ENCODE measurements around the gene TCF4. TPM values are rescaled to one million over a fixed set of nuclear protein-coding genes. Genes with fewer than 3 reads are reported as not detected.

TCF4 gene
- polyA plus RNA-seq, 1 of the 3 experiments (the other 2 are of a cell fraction) = 39.1 TPM

DNA sequence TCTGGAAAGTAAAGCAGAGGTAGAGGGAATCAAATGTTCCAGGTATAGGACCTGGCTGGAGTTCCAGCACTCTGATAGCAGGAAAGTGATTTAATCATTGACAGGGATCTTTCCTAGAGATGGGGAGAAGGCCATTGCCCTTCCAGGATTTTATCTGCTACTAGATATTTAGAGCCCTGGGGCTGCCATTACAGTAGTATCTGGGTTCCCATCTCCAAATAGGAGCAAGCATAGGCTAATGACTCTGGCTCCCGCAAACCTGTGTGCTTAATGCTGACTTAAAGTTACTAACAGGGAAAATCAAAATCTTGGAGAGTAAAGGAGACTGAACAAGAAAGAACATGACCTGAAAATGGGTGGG, 331.1 kb downstream of the TCF4 start:
- H2AFZ ChIP-seq (ENCODE audit: low read depth) = no peak overlapping the region
- H3K9ac ChIP-seq = peak overlapping the region; percentile 14; the same call in 1 of the 2 replicates
- DNase-seq = no peak
- H3K4me2 ChIP-seq = peak overlapping the region; percentile 17
- H3K79me2 ChIP-seq (ENCODE audit: insufficient read depth) = peaks cover 32% of the 10 kb centered on the region; the same call in 1 of the 2 replicates
- POLR2A ChIA-PET = no interaction called here
- H3F3A ChIP-seq (replicated peaks; ENCODE audit: insufficient read depth) = peaks cover 50% of the 10 kb centered on the region
- H3K27ac ChIP-seq (ENCODE audit: low read depth in 2 of 2, low read length in 1 of 2) = peak overlapping the region; percentile 60 to 90
- peaks cover 78 to 95% of the 10 kb centered on the region in 2 experiments for H3K36me3 ChIP-seq (replicated peaks in 1 of 2; ENCODE audit: control insufficient read depth in 1 of 2, insufficient read depth in 2 of 2, low read length in 1 of 2)
- H4K20me1 ChIP-seq (ENCODE audit: insufficient read depth) = no peaks in the 10 kb centered on the region
- H3K4me1 ChIP-seq (ENCODE audit: control insufficient read depth in 1 of 2, insufficient read depth in 2 of 2, low read depth in 1 of 2, low read length in 1 of 2) = peaks cover 28 to 31% of the 10 kb centered on the region in 2 experiments; a peak in 3 of 4 replicates
- WGBS (ENCODE audit: low lambda C conversion rate) = 56% methylated on average over 1 of the region's 1 CpG
- CTCF ChIA-PET = interaction anchor here (0.9 to 4.2 kb wide), 4 partner anchors 11 to 68 kb away, joined by 3 to 15 read pairs (median 4); no protein-coding TSS in a partner anchor
- H3K9me3 ChIP-seq = no peaks in the 10 kb centered on the region
- no peaks in the 10 kb centered on the region for H3K27me3 ChIP-seq (ENCODE audit: insufficient read depth)
- no peak overlapping the region for H3K4me3 ChIP-seq (ENCODE audit: low read depth in 2 of 2, low read length in 1 of 2)
- no peaks in the 10 kb centered on the region for H3K9me2 ChIP-seq
- peak; percentile 55 for TF ChIP-seq CHD2 (IDR thresholded peaks at IDR 0.05; ENCODE audit: low read length, partially characterized antibody)
- no peak for TF ChIP-seq SIN3A (IDR thresholded peaks at IDR 0.05; ENCODE audit: borderline replicate concordance, low read depth, low read length)
- TF ChIP-seq YY1 (IDR thresholded peaks at IDR 0.05; ENCODE audit: low read depth) = no peak
- TF ChIP-seq, protein P1, sequence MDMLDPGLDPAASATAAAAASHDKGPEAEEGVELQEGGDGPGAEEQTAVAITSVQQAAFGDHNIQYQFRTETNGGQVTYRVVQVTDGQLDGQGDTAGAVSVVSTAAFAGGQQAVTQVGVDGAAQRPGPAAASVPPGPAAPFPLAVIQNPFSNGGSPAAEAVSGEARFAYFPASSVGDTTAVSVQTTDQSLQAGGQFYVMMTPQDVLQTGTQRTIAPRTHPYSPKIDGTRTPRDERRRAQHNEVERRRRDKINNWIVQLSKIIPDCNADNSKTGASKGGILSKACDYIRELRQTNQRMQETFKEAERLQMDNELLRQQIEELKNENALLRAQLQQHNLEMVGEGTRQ (IDR thresholded peaks at IDR 0.05; ENCODE audit: borderline replicate concordance, low read depth, low read length) = no peak
- TF ChIP-seq, protein P2, sequence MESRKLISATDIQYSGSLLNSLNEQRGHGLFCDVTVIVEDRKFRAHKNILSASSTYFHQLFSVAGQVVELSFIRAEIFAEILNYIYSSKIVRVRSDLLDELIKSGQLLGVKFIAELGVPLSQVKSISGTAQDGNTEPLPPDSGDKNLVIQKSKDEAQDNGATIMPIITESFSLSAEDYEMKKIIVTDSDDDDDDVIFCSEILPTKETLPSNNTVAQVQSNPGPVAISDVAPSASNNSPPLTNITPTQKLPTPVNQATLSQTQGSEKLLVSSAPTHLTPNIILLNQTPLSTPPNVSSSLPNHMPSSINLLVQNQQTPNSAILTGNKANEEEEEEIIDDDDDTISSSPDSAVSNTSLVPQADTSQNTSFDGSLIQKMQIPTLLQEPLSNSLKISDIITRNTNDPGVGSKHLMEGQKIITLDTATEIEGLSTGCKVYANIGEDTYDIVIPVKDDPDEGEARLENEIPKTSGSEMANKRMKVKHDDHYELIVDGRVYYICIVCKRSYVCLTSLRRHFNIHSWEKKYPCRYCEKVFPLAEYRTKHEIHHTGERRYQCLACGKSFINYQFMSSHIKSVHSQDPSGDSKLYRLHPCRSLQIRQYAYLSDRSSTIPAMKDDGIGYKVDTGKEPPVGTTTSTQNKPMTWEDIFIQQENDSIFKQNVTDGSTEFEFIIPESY (IDR thresholded peaks at IDR 0.05; ENCODE audit: borderline replicate concordance, low read depth) = no peak
- no peak for TF ChIP-seq EZH2phosphoT487 (IDR thresholded peaks at IDR 0.05; ENCODE audit: borderline replicate concordance, low read depth)
- no peak for TF ChIP-seq RXRA (IDR thresholded peaks at IDR 0.05; ENCODE audit: borderline replicate concordance, low read depth)
- TF ChIP-seq FOXJ3 (CRISPR knock-in tag; IDR thresholded peaks at IDR 0.05) = no peak
- no peak for TF ChIP-seq MXI1 (IDR thresholded peaks at IDR 0.05; ENCODE audit: low read depth, low read length)
- peak in 1 of 2 experiments; percentile 77; a peak in 2 of 4 replicates for TF ChIP-seq EP300 (IDR thresholded peaks at IDR 0.05; ENCODE audit: borderline replicate concordance in 1 of 2, low read depth in 1 of 2, low read length in 1 of 2)
- TF ChIP-seq FOSL2 (IDR thresholded peaks at IDR 0.05; ENCODE audit: borderline replicate concordance, low read depth) = no peak
- no peak for TF ChIP-seq FOXM1 (IDR thresholded peaks at IDR 0.05; ENCODE audit: low read depth)
- TF ChIP-seq, protein P3, sequence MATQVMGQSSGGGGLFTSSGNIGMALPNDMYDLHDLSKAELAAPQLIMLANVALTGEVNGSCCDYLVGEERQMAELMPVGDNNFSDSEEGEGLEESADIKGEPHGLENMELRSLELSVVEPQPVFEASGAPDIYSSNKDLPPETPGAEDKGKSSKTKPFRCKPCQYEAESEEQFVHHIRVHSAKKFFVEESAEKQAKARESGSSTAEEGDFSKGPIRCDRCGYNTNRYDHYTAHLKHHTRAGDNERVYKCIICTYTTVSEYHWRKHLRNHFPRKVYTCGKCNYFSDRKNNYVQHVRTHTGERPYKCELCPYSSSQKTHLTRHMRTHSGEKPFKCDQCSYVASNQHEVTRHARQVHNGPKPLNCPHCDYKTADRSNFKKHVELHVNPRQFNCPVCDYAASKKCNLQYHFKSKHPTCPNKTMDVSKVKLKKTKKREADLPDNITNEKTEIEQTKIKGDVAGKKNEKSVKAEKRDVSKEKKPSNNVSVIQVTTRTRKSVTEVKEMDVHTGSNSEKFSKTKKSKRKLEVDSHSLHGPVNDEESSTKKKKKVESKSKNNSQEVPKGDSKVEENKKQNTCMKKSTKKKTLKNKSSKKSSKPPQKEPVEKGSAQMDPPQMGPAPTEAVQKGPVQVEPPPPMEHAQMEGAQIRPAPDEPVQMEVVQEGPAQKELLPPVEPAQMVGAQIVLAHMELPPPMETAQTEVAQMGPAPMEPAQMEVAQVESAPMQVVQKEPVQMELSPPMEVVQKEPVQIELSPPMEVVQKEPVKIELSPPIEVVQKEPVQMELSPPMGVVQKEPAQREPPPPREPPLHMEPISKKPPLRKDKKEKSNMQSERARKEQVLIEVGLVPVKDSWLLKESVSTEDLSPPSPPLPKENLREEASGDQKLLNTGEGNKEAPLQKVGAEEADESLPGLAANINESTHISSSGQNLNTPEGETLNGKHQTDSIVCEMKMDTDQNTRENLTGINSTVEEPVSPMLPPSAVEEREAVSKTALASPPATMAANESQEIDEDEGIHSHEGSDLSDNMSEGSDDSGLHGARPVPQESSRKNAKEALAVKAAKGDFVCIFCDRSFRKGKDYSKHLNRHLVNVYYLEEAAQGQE (IDR thresholded peaks at IDR 0.05; ENCODE audit: low read depth, low read length) = no peak
- TF ChIP-seq NFIC (IDR thresholded peaks at IDR 0.05; ENCODE audit: borderline replicate concordance) = no peak
- no peak for TF ChIP-seq SMC3 (IDR thresholded peaks at IDR 0.05; ENCODE audit: low read depth, low read length)
- TF ChIP-seq JUND (IDR thresholded peaks at IDR 0.05) = no peak
- TF ChIP-seq RCOR1 (IDR thresholded peaks at IDR 0.05; ENCODE audit: low read length) = peak; percentile 72
- TF ChIP-seq NRF1 (IDR thresholded peaks at IDR 0.05; ENCODE audit: low read depth, low read length) = no peak
- peak; percentile 92 for TF ChIP-seq GATA2 (CRISPR knock-in tag; IDR thresholded peaks at IDR 0.05)
- TF ChIP-seq, protein P4, sequence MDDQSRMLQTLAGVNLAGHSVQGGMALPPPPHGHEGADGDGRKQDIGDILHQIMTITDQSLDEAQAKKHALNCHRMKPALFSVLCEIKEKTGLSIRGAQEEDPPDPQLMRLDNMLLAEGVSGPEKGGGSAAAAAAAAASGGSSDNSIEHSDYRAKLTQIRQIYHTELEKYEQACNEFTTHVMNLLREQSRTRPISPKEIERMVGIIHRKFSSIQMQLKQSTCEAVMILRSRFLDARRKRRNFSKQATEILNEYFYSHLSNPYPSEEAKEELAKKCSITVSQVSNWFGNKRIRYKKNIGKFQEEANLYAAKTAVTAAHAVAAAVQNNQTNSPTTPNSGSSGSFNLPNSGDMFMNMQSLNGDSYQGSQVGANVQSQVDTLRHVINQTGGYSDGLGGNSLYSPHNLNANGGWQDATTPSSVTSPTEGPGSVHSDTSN (IDR thresholded peaks at IDR 0.05) = no peak
- TF ChIP-seq, protein P5, sequence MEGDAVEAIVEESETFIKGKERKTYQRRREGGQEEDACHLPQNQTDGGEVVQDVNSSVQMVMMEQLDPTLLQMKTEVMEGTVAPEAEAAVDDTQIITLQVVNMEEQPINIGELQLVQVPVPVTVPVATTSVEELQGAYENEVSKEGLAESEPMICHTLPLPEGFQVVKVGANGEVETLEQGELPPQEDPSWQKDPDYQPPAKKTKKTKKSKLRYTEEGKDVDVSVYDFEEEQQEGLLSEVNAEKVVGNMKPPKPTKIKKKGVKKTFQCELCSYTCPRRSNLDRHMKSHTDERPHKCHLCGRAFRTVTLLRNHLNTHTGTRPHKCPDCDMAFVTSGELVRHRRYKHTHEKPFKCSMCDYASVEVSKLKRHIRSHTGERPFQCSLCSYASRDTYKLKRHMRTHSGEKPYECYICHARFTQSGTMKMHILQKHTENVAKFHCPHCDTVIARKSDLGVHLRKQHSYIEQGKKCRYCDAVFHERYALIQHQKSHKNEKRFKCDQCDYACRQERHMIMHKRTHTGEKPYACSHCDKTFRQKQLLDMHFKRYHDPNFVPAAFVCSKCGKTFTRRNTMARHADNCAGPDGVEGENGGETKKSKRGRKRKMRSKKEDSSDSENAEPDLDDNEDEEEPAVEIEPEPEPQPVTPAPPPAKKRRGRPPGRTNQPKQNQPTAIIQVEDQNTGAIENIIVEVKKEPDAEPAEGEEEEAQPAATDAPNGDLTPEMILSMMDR (IDR thresholded peaks at IDR 0.05) = no peak
- no peak for TF ChIP-seq TEAD4 (IDR thresholded peaks at IDR 0.05; ENCODE audit: borderline replicate concordance, insufficient read depth)
- TF ChIP-seq TAF1 (IDR thresholded peaks at IDR 0.05; ENCODE audit: borderline replicate concordance, low read depth, low read length) = no peak
- TF ChIP-seq, protein P6, sequence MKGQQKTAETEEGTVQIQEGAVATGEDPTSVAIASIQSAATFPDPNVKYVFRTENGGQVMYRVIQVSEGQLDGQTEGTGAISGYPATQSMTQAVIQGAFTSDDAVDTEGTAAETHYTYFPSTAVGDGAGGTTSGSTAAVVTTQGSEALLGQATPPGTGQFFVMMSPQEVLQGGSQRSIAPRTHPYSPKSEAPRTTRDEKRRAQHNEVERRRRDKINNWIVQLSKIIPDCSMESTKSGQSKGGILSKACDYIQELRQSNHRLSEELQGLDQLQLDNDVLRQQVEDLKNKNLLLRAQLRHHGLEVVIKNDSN (IDR thresholded peaks at IDR 0.05; ENCODE audit: borderline replicate concordance, low read depth) = no peak
